ENCODE data around the gene DAPP1.

The DAPP1 gene

GRCh38 chr4:99845708-99846469 is 29.3 kb downstream of the DAPP1 start:
- H3K4me3 ChIP-seq (ENCODE audit: control insufficient read depth, low read depth, low read length) = no peak overlapping the region
- TF ChIP-seq, protein P1, sequence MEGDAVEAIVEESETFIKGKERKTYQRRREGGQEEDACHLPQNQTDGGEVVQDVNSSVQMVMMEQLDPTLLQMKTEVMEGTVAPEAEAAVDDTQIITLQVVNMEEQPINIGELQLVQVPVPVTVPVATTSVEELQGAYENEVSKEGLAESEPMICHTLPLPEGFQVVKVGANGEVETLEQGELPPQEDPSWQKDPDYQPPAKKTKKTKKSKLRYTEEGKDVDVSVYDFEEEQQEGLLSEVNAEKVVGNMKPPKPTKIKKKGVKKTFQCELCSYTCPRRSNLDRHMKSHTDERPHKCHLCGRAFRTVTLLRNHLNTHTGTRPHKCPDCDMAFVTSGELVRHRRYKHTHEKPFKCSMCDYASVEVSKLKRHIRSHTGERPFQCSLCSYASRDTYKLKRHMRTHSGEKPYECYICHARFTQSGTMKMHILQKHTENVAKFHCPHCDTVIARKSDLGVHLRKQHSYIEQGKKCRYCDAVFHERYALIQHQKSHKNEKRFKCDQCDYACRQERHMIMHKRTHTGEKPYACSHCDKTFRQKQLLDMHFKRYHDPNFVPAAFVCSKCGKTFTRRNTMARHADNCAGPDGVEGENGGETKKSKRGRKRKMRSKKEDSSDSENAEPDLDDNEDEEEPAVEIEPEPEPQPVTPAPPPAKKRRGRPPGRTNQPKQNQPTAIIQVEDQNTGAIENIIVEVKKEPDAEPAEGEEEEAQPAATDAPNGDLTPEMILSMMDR (IDR thresholded peaks at IDR 0.05; ENCODE audit: control insufficient read depth, insufficient read depth, low read depth, low read length, missing control alignments) = no peak
- no peak for DNase-seq (ENCODE audit: low read depth)

- DNase-seq (ENCODE audit: low read depth) = no peak
- TF ChIP-seq, protein P1 (IDR thresholded peaks at IDR 0.05; ENCODE audit: control insufficient read depth, insufficient read depth, low read depth, low read length, missing control alignments) = no peak
- H3K4me3 ChIP-seq (ENCODE audit: control insufficient read depth, low read depth, low read length) = no peak overlapping the region
Observed at GRCh38 chr4:99846891-99847290, 30.3 kb downstream of the DAPP1 start.

- no peak for DNase-seq (ENCODE audit: low read depth)
- H3K4me3 ChIP-seq (ENCODE audit: control insufficient read depth, low read depth, low read length) = no peak overlapping the region
- TF ChIP-seq, protein P1 (IDR thresholded peaks at IDR 0.05; ENCODE audit: control insufficient read depth, insufficient read depth, low read depth, low read length, missing control alignments) = no peak
Observed at GRCh38 chr4:99847362-99847976, 30.8 kb downstream of the DAPP1 start.

- no peak for DNase-seq (ENCODE audit: low read depth)
- H3K4me3 ChIP-seq (ENCODE audit: control insufficient read depth, low read depth, low read length) = no peak overlapping the region
- TF ChIP-seq, protein P1 (IDR thresholded peaks at IDR 0.05; ENCODE audit: control insufficient read depth, insufficient read depth, low read depth, low read length, missing control alignments) = no peak
Observed at GRCh38 chr4:99848591-99849001, 32.0 kb downstream of the DAPP1 start.

- TF ChIP-seq, protein P1 (IDR thresholded peaks at IDR 0.05; ENCODE audit: control insufficient read depth, insufficient read depth, low read depth, low read length, missing control alignments) = no peak
- H3K4me3 ChIP-seq (ENCODE audit: control insufficient read depth, low read depth, low read length) = no peak overlapping the region
- no peak for DNase-seq (ENCODE audit: low read depth)
Observed at GRCh38 chr4:99852199-99852749, 35.6 kb downstream of the DAPP1 start.

- no peak for DNase-seq (ENCODE audit: low read depth)
- no peak overlapping the region for H3K4me3 ChIP-seq (ENCODE audit: control insufficient read depth, low read depth, low read length)
- TF ChIP-seq, protein P1 (IDR thresholded peaks at IDR 0.05; ENCODE audit: control insufficient read depth, insufficient read depth, low read depth, low read length, missing control alignments) = no peak
Observed at GRCh38 chr4:99853190-99853589, 36.6 kb downstream of the DAPP1 start.
